Panc1 (cell line): ENCODE data around the gene RAX2. TPM values are rescaled to one million over a fixed set of nuclear protein-coding genes. Genes with fewer than 3 reads are reported as not detected.

Experiments used
- ATAC-seq: fragments of 200-7000 bp; cut with Tn5 transposase; 2 replicates; pipeline ENCODE4 v1.9.1; 2020; ENCODE audit warnings: mild to moderate bottlenecking, moderate library complexity
- BruUV-seq: library from RNA; stranded (reverse); fragments of 400-500 nt; replicated peaks from 2 replicates; lab custom pipeline; 2021; lab: Mats Ljungman, UMichigan
- CTCF ChIA-PET: fragments of 300-600 bp; sonication (Branson Sonifier 250); formaldehyde crosslinking; loops from one replicate; lab custom pipeline; 2022; ENCODE audit warnings: antibody characterized with exemption; lab: Charles Lee
- POLR2A ChIA-PET: fragments of 300-600 bp; sonication (Branson Sonifier 250); formaldehyde crosslinking; loops from one replicate; lab custom pipeline; 2022; ENCODE audit warnings: antibody characterized with exemption; lab: Charles Lee
- DNase-seq: peaks from one replicate; pipeline ENCODE4 v3.0.0-alpha.2; 2010; ENCODE audit warnings: low read depth, low spot score
- H3K27ac ChIP-seq: 2 replicates; pipeline ENCODE4 v1.5.1; 2011; ENCODE audit warnings: mild to moderate bottlenecking, low read length, inconsistent platforms
- H3K27me3 ChIP-seq: fragments of 200-500 bp; sonication (Bioruptor generic); 2 replicates; pipeline ENCODE4 v1.6.0; 2014; ENCODE audit warnings: low read length, inconsistent platforms; ENCODE audit not compliant: control insufficient read depth, insufficient read depth
- H3K36me3 ChIP-seq: fragments of 200-500 bp; sonication (Bioruptor generic); 2 replicates; pipeline ENCODE4 v1.5.1; 2014; ENCODE audit warnings: inconsistent platforms, mild to moderate bottlenecking, low read length, moderate library complexity; ENCODE audit not compliant: control insufficient read depth, insufficient read depth
- H3K4me1 ChIP-seq: 2 replicates; pipeline ENCODE4 v1.5.1; 2011; ENCODE audit warnings: inconsistent platforms, mild to moderate bottlenecking, low read length, moderate library complexity; ENCODE audit not compliant: control insufficient read depth, insufficient read depth
- H3K4me3 ChIP-seq, 2 experiments: 2 replicates each; pipeline ENCODE4 v1.5.1; 2011 to 2012; ENCODE audit warnings: low read depth in 2 of 2, low read length in 2 of 2, mild to moderate bottlenecking in 2 of 2, inconsistent platforms in 1 of 2, moderate library complexity in 1 of 2
- H3K9me3 ChIP-seq: fragments of 200-500 bp; sonication (Bioruptor generic); 2 replicates; pipeline ENCODE4 v1.5.1; 2014; ENCODE audit warnings: low read depth, mild to moderate bottlenecking, inconsistent platforms, low read length, moderate library complexity; ENCODE audit not compliant: control insufficient read depth, insufficient read depth
- CTCF ChIP-seq: fragments of 450-650 bp; IDR thresholded peaks from 2 replicates; pipeline ENCODE4 v1.5.1; 2017; ENCODE audit warnings: mild to moderate bottlenecking
- POLR2AphosphoS5 ChIP-seq: IDR thresholded peaks from 2 replicates; pipeline ENCODE4 v1.6.1; 2012; ENCODE audit warnings: mild to moderate bottlenecking, low read depth, low read length, moderate library complexity
- SIN3A ChIP-seq: IDR thresholded peaks from 2 replicates; pipeline ENCODE4 v1.6.1; 2012; ENCODE audit warnings: low read depth, mild to moderate bottlenecking, low read length, moderate library complexity, borderline replicate concordance; ENCODE audit not compliant: insufficient read depth
- TCF7L2 ChIP-seq: IDR thresholded peaks from 2 replicates; pipeline ENCODE4 v1.6.1; 2011; ENCODE audit warnings: mild to moderate bottlenecking, low read depth, low read length, inconsistent platforms
- in situ Hi-C: cut with HindIII; loops from 2 replicates; pipeline ENCODE4 v1.10.0; 2016; ENCODE audit warnings: low sequenced_read_pairs, low pct_unique_long_range_greater_than_20kb
- intact Hi-C: fragments of 100-400 bp; cut with micrococcal nuclease; formaldehyde crosslinking; loops from one replicate; pipeline ENCODE4 v1.10.0; 2022; ENCODE audit not compliant: unreplicated experiment
- total RNA-seq: library from RNA; stranded (reverse); gene quantifications from one replicate; pipeline ENCODE4 v1.2.1, GENCODE V29; 2021; ENCODE audit not compliant: unreplicated experiment
- TF ChIP-seq, protein P1 (sequence below), 2 experiments: IDR thresholded peaks; 2 replicates each; pipeline ENCODE4 v1.6.1; 2011 to 2012; ENCODE audit warnings: low read depth in 2 of 2, control low read depth in 1 of 2, low read length in 1 of 2, mild to moderate bottlenecking in 1 of 2, moderate library complexity in 1 of 2; ENCODE audit not compliant: insufficient read depth in 1 of 2

Gene RAX2
- total RNA-seq, 1 experiment from 2014 or later: not detected

- CTCF ChIA-PET: no interaction called here
- POLR2A ChIA-PET: interaction anchor here (1.2 kb wide), 1 partner anchor 16 kb away, joined by 5 read pairs; the partner anchor contains the start of gene MRPL54
- ATAC-seq (no peak), DNase-seq (no peak)
- no peaks in the 10 kb centered on the region for H3K36me3 ChIP-seq
- intact Hi-C loops: no loop called here
- H3K4me3 ChIP-seq: no peak overlapping the region
- no peaks in the 10 kb centered on the region for H3K9me3 ChIP-seq
- BruUV-seq: no TSS peak
- in situ Hi-C loops: no loop called here
- TF ChIP-seq SIN3A (no peak), POLR2AphosphoS5 (no peak), CTCF (no peak), TCF7L2 (no peak)
- TF ChIP-seq, protein P1, sequence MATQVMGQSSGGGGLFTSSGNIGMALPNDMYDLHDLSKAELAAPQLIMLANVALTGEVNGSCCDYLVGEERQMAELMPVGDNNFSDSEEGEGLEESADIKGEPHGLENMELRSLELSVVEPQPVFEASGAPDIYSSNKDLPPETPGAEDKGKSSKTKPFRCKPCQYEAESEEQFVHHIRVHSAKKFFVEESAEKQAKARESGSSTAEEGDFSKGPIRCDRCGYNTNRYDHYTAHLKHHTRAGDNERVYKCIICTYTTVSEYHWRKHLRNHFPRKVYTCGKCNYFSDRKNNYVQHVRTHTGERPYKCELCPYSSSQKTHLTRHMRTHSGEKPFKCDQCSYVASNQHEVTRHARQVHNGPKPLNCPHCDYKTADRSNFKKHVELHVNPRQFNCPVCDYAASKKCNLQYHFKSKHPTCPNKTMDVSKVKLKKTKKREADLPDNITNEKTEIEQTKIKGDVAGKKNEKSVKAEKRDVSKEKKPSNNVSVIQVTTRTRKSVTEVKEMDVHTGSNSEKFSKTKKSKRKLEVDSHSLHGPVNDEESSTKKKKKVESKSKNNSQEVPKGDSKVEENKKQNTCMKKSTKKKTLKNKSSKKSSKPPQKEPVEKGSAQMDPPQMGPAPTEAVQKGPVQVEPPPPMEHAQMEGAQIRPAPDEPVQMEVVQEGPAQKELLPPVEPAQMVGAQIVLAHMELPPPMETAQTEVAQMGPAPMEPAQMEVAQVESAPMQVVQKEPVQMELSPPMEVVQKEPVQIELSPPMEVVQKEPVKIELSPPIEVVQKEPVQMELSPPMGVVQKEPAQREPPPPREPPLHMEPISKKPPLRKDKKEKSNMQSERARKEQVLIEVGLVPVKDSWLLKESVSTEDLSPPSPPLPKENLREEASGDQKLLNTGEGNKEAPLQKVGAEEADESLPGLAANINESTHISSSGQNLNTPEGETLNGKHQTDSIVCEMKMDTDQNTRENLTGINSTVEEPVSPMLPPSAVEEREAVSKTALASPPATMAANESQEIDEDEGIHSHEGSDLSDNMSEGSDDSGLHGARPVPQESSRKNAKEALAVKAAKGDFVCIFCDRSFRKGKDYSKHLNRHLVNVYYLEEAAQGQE (IDR thresholded peaks at IDR 0.05; ENCODE audit: insufficient read depth in 1 of 2, low read depth in 2 of 2, low read length in 1 of 2): no peak
- no peak overlapping the region for H3K27ac ChIP-seq
- H3K4me1 ChIP-seq: no peaks in the 10 kb centered on the region
- no peaks in the 10 kb centered on the region for H3K27me3 ChIP-seq
Observed at GRCh38 chr19:3746371-3747056, 25.5 kb downstream of the RAX2 start.

- intact Hi-C loops: no loop called here
- in situ Hi-C loops: no loop called here
- Histone ChIP-seq H3K4me1 (no peaks in the 10 kb centered on the region), H3K27me3 (no peaks in the 10 kb centered on the region), H3K4me3 (no peak overlapping the region), H3K36me3 (no peaks in the 10 kb centered on the region), H3K27ac (no peak overlapping the region), H3K9me3 (no peaks in the 10 kb centered on the region)
- no peak for DNase-seq
- ATAC-seq: no peak
- ChIA-PET POLR2A (no interaction called here), CTCF (no interaction called here)
- TF ChIP-seq TCF7L2 (no peak), SIN3A (no peak), CTCF (no peak), POLR2AphosphoS5 (no peak)
- TF ChIP-seq, protein P1 (IDR thresholded peaks at IDR 0.05; ENCODE audit: insufficient read depth in 1 of 2, low read depth in 2 of 2, low read length in 1 of 2): no peak
- BruUV-seq: no TSS peak
Observed at GRCh38 chr19:3745363-3746045, 26.5 kb downstream of the RAX2 start.
